Astrocyte (in vitro differentiated cells and primary cell): Measurements from ENCODE around the gene TENM3. TPM values are rescaled to one million over a fixed set of nuclear protein-coding genes. Genes with fewer than 3 reads are reported as not detected.
A peak's percentile ranks its signal among the peaks of the same experiment; 100 is the strongest.

Source experiments
- DNase-seq: peaks from one replicate; pipeline ENCODE4 v3.0.0-alpha.2; 2010; ENCODE audit warnings: low read depth
- FAIRE-seq: peaks from 2 replicates; lab custom pipeline; 2011; peaks lifted over from hg19 to GRCh38; lab: Jason Lieb, UNC
- H2AFZ ChIP-seq: 2 replicates; pipeline ENCODE4 v1.6.0; 2012; ENCODE audit warnings: low read depth, low read length, inconsistent platforms
- H3K27ac ChIP-seq: 2 replicates; pipeline ENCODE4 v1.5.1; 2011; ENCODE audit warnings: low read depth, low read length, inconsistent platforms
- H3K27me3 ChIP-seq: 2 replicates; pipeline ENCODE4 v1.6.0; 2011; ENCODE audit warnings: low read length, inconsistent platforms; ENCODE audit not compliant: insufficient read depth
- H3K36me3 ChIP-seq: 2 replicates; pipeline ENCODE4 v1.5.1; 2011; ENCODE audit warnings: low read length, inconsistent platforms; ENCODE audit not compliant: insufficient read depth
- H3K4me1 ChIP-seq: 2 replicates; pipeline ENCODE4 v1.5.1; 2011; ENCODE audit warnings: low read length, inconsistent platforms; ENCODE audit not compliant: insufficient read depth
- H3K4me2 ChIP-seq: 2 replicates; pipeline ENCODE4 v1.6.0; 2012; ENCODE audit warnings: low read length, inconsistent platforms
- H3K4me3 ChIP-seq: 2 replicates; pipeline ENCODE4 v1.5.1; 2011; ENCODE audit warnings: low read depth, mild to moderate bottlenecking, low read length, inconsistent platforms; ENCODE audit not compliant: insufficient read depth
- H3K79me2 ChIP-seq: 2 replicates; pipeline ENCODE4 v1.6.0; 2012; ENCODE audit warnings: mild to moderate bottlenecking, low read length, inconsistent platforms; ENCODE audit not compliant: insufficient read depth
- H3K9ac ChIP-seq: 2 replicates; pipeline ENCODE4 v1.6.0; 2012; ENCODE audit warnings: mild to moderate bottlenecking, low read length, inconsistent platforms
- H3K9me3 ChIP-seq: 2 replicates; pipeline ENCODE4 v1.5.1; 2012; ENCODE audit warnings: low read depth, mild to moderate bottlenecking, low read length, inconsistent platforms; ENCODE audit not compliant: insufficient read depth
- H4K20me1 ChIP-seq: 2 replicates; pipeline ENCODE4 v1.6.0; 2012; ENCODE audit warnings: low read length, inconsistent platforms; ENCODE audit not compliant: insufficient read depth
- H3K27ac Mint-ChIP-seq: one replicate; pipeline ENCODE4 v1.8.0; 2021; ENCODE audit warnings: mild to moderate bottlenecking, mixed read lengths; ENCODE audit not compliant: unreplicated experiment
- H3K27me3 Mint-ChIP-seq: one replicate; pipeline ENCODE4 v1.8.0; 2021; ENCODE audit warnings: low read depth, mixed read lengths; ENCODE audit not compliant: unreplicated experiment
- H3K36me3 Mint-ChIP-seq: one replicate; pipeline ENCODE4 v1.8.0; 2021; ENCODE audit warnings: low read depth, mixed read lengths; ENCODE audit not compliant: unreplicated experiment
- H3K4me1 Mint-ChIP-seq: one replicate; pipeline ENCODE4 v1.8.0; 2021; ENCODE audit warnings: low read depth, mixed read lengths; ENCODE audit not compliant: unreplicated experiment
- H3K4me3 Mint-ChIP-seq: one replicate; pipeline ENCODE4 v1.8.0; 2021; ENCODE audit warnings: mild to moderate bottlenecking, moderate library complexity, mixed read lengths; ENCODE audit not compliant: unreplicated experiment
- H3K9me3 Mint-ChIP-seq: one replicate; pipeline ENCODE4 v1.8.0; 2021; ENCODE audit warnings: mild to moderate bottlenecking, mixed read lengths; ENCODE audit not compliant: unreplicated experiment
- CTCF ChIP-seq: IDR thresholded peaks from 2 replicates; pipeline ENCODE4 v1.5.1; 2011; ENCODE audit warnings: low read depth, mild to moderate bottlenecking, inconsistent platforms, low read length, moderate library complexity; ENCODE audit not compliant: insufficient read depth
- EZH2 ChIP-seq: IDR thresholded peaks from 2 replicates; pipeline ENCODE4 v1.6.1; 2012; ENCODE audit warnings: mild to moderate bottlenecking, low read length, inconsistent platforms; ENCODE audit not compliant: insufficient read depth
- total RNA-seq: library from RNA; stranded (reverse); gene quantifications from 2 replicates; pipeline ENCODE4 v1.2.1, GENCODE V29; 2021

TENM3 gene
- total RNA-seq, 1 donor from 2014 or later, result 127 TPM

GRCh38 chr4:182447767-182448280 is 204.6 kb downstream of the TENM3 start:
- no peak for TF ChIP-seq CTCF
- TF ChIP-seq EZH2, result no peak
- H3K9ac ChIP-seq, result peak overlapping the region; percentile 90
- no peak for FAIRE-seq
- H3K4me2 ChIP-seq, result peak overlapping the region; percentile 97
- H2AFZ ChIP-seq, result peak overlapping the region; percentile 81
- peaks cover 37% of the 10 kb centered on the region for H3K79me2 ChIP-seq
- Mint-ChIP-seq H3K27ac (no peak overlapping the region), H3K4me3 (peak overlapping the region; percentile 85), H3K4me1 (peaks cover 11% of the 10 kb centered on the region), H3K36me3 (no peaks in the 10 kb centered on the region), H3K27me3 (no peaks in the 10 kb centered on the region), H3K9me3 (no peaks in the 10 kb centered on the region)
- peaks cover 24% of the 10 kb centered on the region for H4K20me1 ChIP-seq
- no peak for DNase-seq
- no peaks in the 10 kb centered on the region for H3K27me3 ChIP-seq
- no peaks in the 10 kb centered on the region for H3K4me1 ChIP-seq
- H3K9me3 ChIP-seq, result no peaks in the 10 kb centered on the region
- H3K4me3 ChIP-seq, result peak overlapping the region; percentile 92
- peak overlapping the region; percentile 54 for H3K27ac ChIP-seq
- no peaks in the 10 kb centered on the region for H3K36me3 ChIP-seq

- H3K79me2 ChIP-seq, result peaks cover 44% of the 10 kb centered on the region
- peak overlapping the region; percentile 81 for H2AFZ ChIP-seq
- peak overlapping the region; percentile 92 for H3K4me3 ChIP-seq
- Mint-ChIP-seq H3K36me3 (no peaks in the 10 kb centered on the region), H3K4me3 (peak overlapping the region; percentile 87), H3K4me1 (peaks cover 11% of the 10 kb centered on the region), H3K27ac (peak overlapping the region; percentile 27), H3K9me3 (no peaks in the 10 kb centered on the region), H3K27me3 (no peaks in the 10 kb centered on the region)
- H3K9me3 ChIP-seq, result no peaks in the 10 kb centered on the region
- DNase-seq (peak; percentile 90), FAIRE-seq (no peak)
- peak overlapping the region; percentile 54 for H3K27ac ChIP-seq
- peaks cover 24% of the 10 kb centered on the region for H4K20me1 ChIP-seq
- H3K27me3 ChIP-seq, result no peaks in the 10 kb centered on the region
- no peaks in the 10 kb centered on the region for H3K36me3 ChIP-seq
- H3K4me1 ChIP-seq, result no peaks in the 10 kb centered on the region
- H3K9ac ChIP-seq, result peak overlapping the region; percentile 90
- H3K4me2 ChIP-seq, result peak overlapping the region; percentile 97
- TF ChIP-seq EZH2, result no peak
- no peak for TF ChIP-seq CTCF
Observed at GRCh38 chr4:182448281-182449151, 205.3 kb downstream of the TENM3 start.
